IMR-90 (cell line): ENCODE measurements around the gene RTN4IP1. TPM values are rescaled to one million over a fixed set of nuclear protein-coding genes. Genes with fewer than 3 reads are reported as not detected.
A peak's percentile ranks its signal among the peaks of the same experiment; 100 is the strongest.
"Not testable (repeated sequence)": the region's sequence is repeated elsewhere in the genome, so short reads cannot be mapped to it uniquely, and the experiment has no call there.

Experiments
- ATAC-seq: fragments of 200-7000 bp; cut with Tn5 transposase; 2 replicates; pipeline ENCODE4 v1.9.1; 2020; ENCODE audit warnings: low read depth, mild to moderate bottlenecking, moderate library complexity
- BruUV-seq: library from RNA; stranded (reverse); fragments of 400-500 nt; replicated peaks from 2 replicates; lab custom pipeline; 2021; lab: Mats Ljungman, UMichigan
- CTCF ChIA-PET: fragments of 300-600 bp; formaldehyde crosslinking; extraction: SDS; loops from one replicate; lab custom pipeline; 2021; ENCODE audit warnings: antibody characterized with exemption; lab: Yijun Ruan, JAX
- POLR2A ChIA-PET: fragments of 300-600 bp; sonication (Branson Sonifier 250); formaldehyde crosslinking; loops from one replicate; lab custom pipeline; 2022; ENCODE audit warnings: antibody characterized with exemption; ENCODE audit not compliant: unreplicated experiment; lab: Charles Lee
- DNase-seq: peaks from one replicate; pipeline ENCODE4 v3.0.0; 2013
- H2AFZ ChIP-seq: replicated peaks from 2 replicates; pipeline ENCODE3; 2013; ENCODE audit warnings: low read length, mild to moderate bottlenecking; ENCODE audit not compliant: poor library complexity
- H2AK5ac ChIP-seq: 2 replicates; pipeline ENCODE4 v1.6.1; 2013; ENCODE audit warnings: low read depth, low read length, inconsistent platforms
- H2AK9ac ChIP-seq: replicated peaks from 2 replicates; pipeline ENCODE3; 2013; ENCODE audit warnings: mild to moderate bottlenecking, low read depth, low read length, moderate library complexity; ENCODE audit not compliant: poor library complexity
- H2BK120ac ChIP-seq: 2 replicates; pipeline ENCODE4 v1.6.1; 2013; ENCODE audit warnings: low read depth, low read length, inconsistent platforms
- H2BK15ac ChIP-seq: 3 replicates; pipeline ENCODE4 v1.6.1; 2013; ENCODE audit warnings: low read depth, low read length, inconsistent platforms
- H2BK20ac ChIP-seq: 2 replicates; pipeline ENCODE4 v1.6.1; 2013; ENCODE audit warnings: low read depth, mild to moderate bottlenecking, inconsistent platforms, low read length, moderate library complexity
- H2BK5ac ChIP-seq: 2 replicates; pipeline ENCODE4 v1.6.1; 2013; ENCODE audit warnings: mild to moderate bottlenecking, low read depth, low read length, inconsistent platforms; ENCODE audit not compliant: poor library complexity, severe bottlenecking
- H3K14ac ChIP-seq: replicated peaks from 2 replicates; pipeline ENCODE4 v1.6.1; 2013; ENCODE audit warnings: low read depth, low read length, inconsistent platforms
- H3K18ac ChIP-seq: 2 replicates; pipeline ENCODE4 v1.6.1; 2013; ENCODE audit warnings: low read depth, low read length, control low read depth
- H3K23ac ChIP-seq: 2 replicates; pipeline ENCODE4 v1.6.1; 2013; ENCODE audit warnings: low read depth, low read length, inconsistent platforms
- H3K27ac ChIP-seq: 2 replicates; pipeline ENCODE4 v1.5.1; 2013; ENCODE audit warnings: mild to moderate bottlenecking, control low read depth, low read length; ENCODE audit not compliant: insufficient read depth
- H3K27me3 ChIP-seq: 2 replicates; pipeline ENCODE4 v1.6.1; 2013; ENCODE audit warnings: low read length; ENCODE audit not compliant: control insufficient read depth, insufficient read depth
- H3K36me3 ChIP-seq: 2 replicates; pipeline ENCODE4 v1.6.1; 2013; ENCODE audit warnings: low read length, mixed read lengths; ENCODE audit not compliant: control insufficient read depth, insufficient read depth
- H3K4ac ChIP-seq: 2 replicates; pipeline ENCODE4 v1.6.1; 2013; ENCODE audit warnings: low read depth, low read length, inconsistent platforms
- H3K4me1 ChIP-seq: 2 replicates; pipeline ENCODE4 v1.6.1; 2013; ENCODE audit warnings: low read length, mixed read lengths; ENCODE audit not compliant: control insufficient read depth, insufficient read depth
- H3K4me2 ChIP-seq: 2 replicates; pipeline ENCODE4 v1.6.1; 2013; ENCODE audit warnings: low read depth, mild to moderate bottlenecking, control low read depth, low read length, moderate library complexity
- H3K4me3 ChIP-seq: 2 replicates; pipeline ENCODE4 v1.5.1; 2013; ENCODE audit warnings: low read depth, mild to moderate bottlenecking, control low read depth, low read length, moderate library complexity; ENCODE audit not compliant: insufficient read depth
- H3K56ac ChIP-seq: 2 replicates; pipeline ENCODE4 v1.6.1; 2013; ENCODE audit warnings: low read length, inconsistent platforms; ENCODE audit not compliant: insufficient read depth; ENCODE audit errors: extremely low read depth
- H3K79me1 ChIP-seq, 2 experiments: 2 replicates each; pipeline ENCODE4 v1.6.1; 2013; ENCODE audit warnings: low read length in 2 of 2, inconsistent platforms in 1 of 2, low read depth in 1 of 2
- H3K9ac ChIP-seq: 2 replicates; pipeline ENCODE4 v1.6.1; 2013; ENCODE audit warnings: low read depth, low read length, control low read depth
- H3K9me1 ChIP-seq: 2 replicates; pipeline ENCODE4 v1.6.1; 2013; ENCODE audit warnings: low read length, inconsistent platforms; ENCODE audit not compliant: insufficient read depth
- H3K9me3 ChIP-seq: 2 replicates; pipeline ENCODE4 v1.6.1; 2013; ENCODE audit warnings: low read length; ENCODE audit not compliant: control insufficient read depth, insufficient read depth
- H4K20me1 ChIP-seq: 2 replicates; pipeline ENCODE4 v1.6.1; 2013; ENCODE audit warnings: low read length, inconsistent platforms; ENCODE audit not compliant: insufficient read depth
- H4K5ac ChIP-seq: 2 replicates; pipeline ENCODE4 v1.6.1; 2013; ENCODE audit warnings: mild to moderate bottlenecking, low read depth, low read length, control low read depth
- H4K8ac ChIP-seq, 2 experiments: 2 replicates each; pipeline ENCODE4 v1.6.1; 2013; ENCODE audit warnings: low read depth in 2 of 2, low read length in 2 of 2, control low read depth in 1 of 2, inconsistent platforms in 1 of 2
- H4K91ac ChIP-seq: 2 replicates; pipeline ENCODE4 v1.6.1; 2013; ENCODE audit warnings: low read depth, low read length, inconsistent platforms; ENCODE audit not compliant: insufficient read depth
- BHLHE40 ChIP-seq: fragments of 150-350 bp; IDR thresholded peaks from 2 replicates; pipeline ENCODE4 v1.6.1; 2016; ENCODE audit warnings: mild to moderate bottlenecking, low read depth, low read length
- CEBPB ChIP-seq: IDR thresholded peaks from 2 replicates; pipeline ENCODE4 v1.6.1; 2012; ENCODE audit warnings: low read depth, low read length, improper control_type of control experiment
- FOS ChIP-seq: fragments of 150-350 bp; IDR thresholded peaks from 2 replicates; pipeline ENCODE4 v1.6.1; 2016; ENCODE audit warnings: low read depth, low read length
- MAFK ChIP-seq: IDR thresholded peaks from 2 replicates; pipeline ENCODE4 v1.6.1; 2012; ENCODE audit warnings: low read depth, low read length, improper control_type of control experiment
- POLR2A ChIP-seq: IDR thresholded peaks from 2 replicates; pipeline ENCODE4 v1.6.1; 2012; ENCODE audit warnings: mild to moderate bottlenecking, low read depth, low read length
- SMC3 ChIP-seq: fragments of 150-350 bp; IDR thresholded peaks from 2 replicates; pipeline ENCODE4 v1.6.1; 2016; ENCODE audit warnings: low read depth, mild to moderate bottlenecking, antibody characterized with exemption, low read length, moderate library complexity
- USF2 ChIP-seq: fragments of 150-350 bp; IDR thresholded peaks from 2 replicates; pipeline ENCODE4 v1.6.1; 2017; ENCODE audit warnings: mild to moderate bottlenecking, antibody characterized with exemption, low read length, low read depth
- WGBS, 2 experiments: methylation state at CpG; one replicate each; pipeline versions ENCODE4 v1.1.5 to v1.1.7; 2013; ENCODE audit warnings: missing lambda C conversion rate in 2 of 2; ENCODE audit not compliant: insufficient read length in 1 of 2; ENCODE audit errors: extremely low coverage in 2 of 2; 5-methylcytosine and 5-hydroxymethylcytosine counted together
- dilution Hi-C: fragments of 300-500 bp; cut with HindIII; formaldehyde crosslinking; loops from one replicate; pipeline ENCODE4 v1.14.3; 2018; ENCODE audit warnings: low sequenced_read_pairs; ENCODE audit not compliant: unreplicated experiment
- in situ Hi-C: fragments of 300-500 bp; cut with MboI; formaldehyde crosslinking; loops from 3 replicates; pipeline ENCODE4 v1.14.3; 2019; ENCODE audit warnings: low sequenced_read_pairs, inconsistent platforms, mixed read lengths
- intact Hi-C: fragments of 100-400 bp; cut with micrococcal nuclease; formaldehyde crosslinking; loops from 2 replicates; pipeline ENCODE4 v1.10.0; 2022
- polyA plus RNA-seq, 3 experiments: library from polyadenylated mRNA; depleted of rRNA; stranded (reverse); fragments of >200 nt; gene quantifications; 2 replicates each; pipeline ENCODE4 v1.2.3, GENCODE V29; 2012; ENCODE audit warnings: low replicate concordance in 1 of 3
- total RNA-seq: library from RNA; depleted of rRNA; stranded (reverse); fragments of >200 nt; gene quantifications from 2 replicates; pipeline ENCODE4 v1.2.3, GENCODE V29; 2012

Gene RTN4IP1
- total and polyA plus RNA-seq, 2 of the 4 experiments (the other 2 are of a cell fraction): 5.7 to 9.9 TPM

- Histone ChIP-seq H2AK9ac (no peak overlapping the region), H2BK20ac (no peak overlapping the region), H4K20me1 (no peaks in the 10 kb centered on the region), H2BK120ac (no peak overlapping the region), H3K27me3 (no peaks in the 10 kb centered on the region), H3K14ac (no peak overlapping the region), H3K4me1 (peaks cover 2% of the 10 kb centered on the region), H3K4me2 (no peak overlapping the region), H4K8ac (no peak overlapping the region), H3K27ac (no peak overlapping the region), H3K9me3 (no peaks in the 10 kb centered on the region), H3K36me3 (no peaks in the 10 kb centered on the region), H3K56ac (no peak overlapping the region), H3K9me1 (no peaks in the 10 kb centered on the region), H2BK5ac (no peak overlapping the region), H2BK15ac (no peak overlapping the region), H2AK5ac (no peak overlapping the region), H4K91ac (no peak overlapping the region), H3K18ac (no peak overlapping the region), H3K4ac (no peak overlapping the region), H4K5ac (no peak overlapping the region), H3K79me1 (no peaks in the 10 kb centered on the region), H3K23ac (no peak overlapping the region), H3K9ac (no peak overlapping the region), H3K4me3 (no peak overlapping the region), H2AFZ (no peak overlapping the region)
- ATAC-seq (peak; percentile 68), DNase-seq (peak; percentile 71)
- 100% methylated on average over 1 of the region's 7 CpGs; no CpG with 5 or more reads in 1 of the 2 experiments for WGBS, 2 experiments
- in situ Hi-C loops: loop anchor here (10.0 kb wide), 2 partner anchors 216 to 424 kb away; no protein-coding TSS in a partner anchor
- TF ChIP-seq USF2 (no peak), MAFK (no peak), BHLHE40 (no peak), SMC3 (no peak), POLR2A (no peak), CEBPB (peak; percentile 84), FOS (peak; percentile 73; the same call in 1 of the 2 replicates)
- dilution Hi-C loops: loop anchor here (25.0 kb wide), 1 partner anchor 124 kb away; no protein-coding TSS in a partner anchor
- POLR2A ChIA-PET: no interaction called here
- intact Hi-C loops: no loop called here
- CTCF ChIA-PET: interaction anchor here (1.5 to 1.7 kb wide), 2 partner anchors 50 to 418 kb away, joined by 4 to 10 read pairs; no protein-coding TSS in a partner anchor
- BruUV-seq: no TSS peak
Observed at GRCh38 chr6:106560996-106561685, 68.2 kb downstream of the RTN4IP1 start.

GRCh38 chr6:106559659-106560058 lies 69.6 kb downstream of the RTN4IP1 start:
- H4K5ac ChIP-seq, H3K23ac ChIP-seq, H3K4me2 ChIP-seq, H3K79me1 ChIP-seq, intact Hi-C loops, H2AK9ac ChIP-seq, H2BK120ac ChIP-seq, ATAC-seq, POLR2A ChIA-PET, H3K9me3 ChIP-seq, H2BK5ac ChIP-seq, H3K56ac ChIP-seq, H2AFZ ChIP-seq, H3K27me3 ChIP-seq, H3K14ac ChIP-seq, H3K9ac ChIP-seq, H3K36me3 ChIP-seq, DNase-seq, H4K91ac ChIP-seq, H3K27ac ChIP-seq, BruUV-seq, H3K4ac ChIP-seq, H3K18ac ChIP-seq, H4K20me1 ChIP-seq, H2AK5ac ChIP-seq, H4K8ac ChIP-seq, H2BK20ac ChIP-seq, H2BK15ac ChIP-seq, H3K9me1 ChIP-seq, H3K4me1 ChIP-seq, H3K4me3 ChIP-seq: not testable (repeated sequence)
- dilution Hi-C loops (loop anchor here (25.0 kb wide), 1 partner anchor 122 kb away; no protein-coding TSS in a partner anchor), in situ Hi-C loops (loop anchor here (10.0 kb wide), 2 partner anchors 215 to 425 kb away; no protein-coding TSS in a partner anchor)
- CTCF ChIA-PET: interaction anchor here (1.1 kb wide), 1 partner anchor 420 kb away, joined by 3 read pairs; no protein-coding TSS in a partner anchor
- no CpG with 5 or more reads among the region's 5 CpGs for WGBS, 2 experiments
